ENCODE data around the gene LDLRAP1.

LDLRAP1 gene

DNA sequence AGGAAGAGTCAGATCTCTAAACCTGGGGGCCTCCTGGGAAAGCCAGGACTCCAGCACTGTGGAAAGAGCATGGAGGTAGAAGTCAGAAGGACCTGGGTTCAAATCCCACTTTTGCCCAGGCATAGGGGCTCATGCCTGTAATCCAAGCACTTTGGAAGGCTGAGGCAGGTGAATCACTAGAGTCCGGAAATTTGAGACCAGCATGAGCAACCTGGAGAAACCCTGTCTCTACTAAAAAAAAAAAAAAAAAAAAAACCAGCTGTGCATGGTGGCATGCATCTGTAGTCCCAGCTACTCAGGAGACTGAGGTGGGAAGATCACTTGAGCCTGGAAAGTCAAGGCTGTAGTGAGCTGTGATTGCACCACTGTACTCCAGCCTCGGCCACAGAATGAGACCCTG lies 31.8 kb downstream of the LDLRAP1 start:
- CTCF ChIA-PET: interaction anchor here (1.3 kb wide), 1 partner anchor 25 kb away, joined by 3 read pairs; no protein-coding TSS in a partner anchor
- H3K4me3 ChIP-seq (ENCODE audit: control insufficient read depth in 1 of 7, extremely low read depth in 1 of 7, insufficient read depth in 4 of 7, low read depth in 2 of 7, low read length in 6 of 7): no peak overlapping the region
- no peak for DNase-seq
- 100% methylated on average over 1 of the region's 2 CpGs for WGBS (ENCODE audit: insufficient coverage)
- no peaks in the 10 kb centered on the region for H3K36me3 ChIP-seq (ENCODE audit: control insufficient read depth in 4 of 4, insufficient read depth in 4 of 4, low read length in 3 of 4)
- H3K4me1 ChIP-seq (ENCODE audit: control extremely low read depth in 1 of 4, control insufficient read depth in 4 of 4, insufficient read depth in 4 of 4, low read length in 3 of 4): peaks cover 0 to 2% (median 0%) of the 10 kb centered on the region in 4 experiments
- no peaks in the 10 kb centered on the region for H3K9me3 ChIP-seq (ENCODE audit: control extremely low read depth in 1 of 5, control insufficient read depth in 4 of 5, insufficient read depth in 2 of 5, low read depth in 1 of 5, low read length in 4 of 5)
- H3K27me3 ChIP-seq (replicated peaks in 2 of 5; ENCODE audit: control insufficient read depth in 4 of 5, insufficient read depth in 5 of 5, low read length in 4 of 5): peaks cover 0 to 1% (median 0%) of the 10 kb centered on the region in 5 experiments
- no peak overlapping the region for H3K27ac ChIP-seq (ENCODE audit: insufficient read depth in 1 of 2, low read depth in 1 of 2, low read length in 2 of 2, poor library complexity in 1 of 2, severe bottlenecking in 2 of 2)
- POLR2A ChIA-PET: no interaction called here

DNA sequence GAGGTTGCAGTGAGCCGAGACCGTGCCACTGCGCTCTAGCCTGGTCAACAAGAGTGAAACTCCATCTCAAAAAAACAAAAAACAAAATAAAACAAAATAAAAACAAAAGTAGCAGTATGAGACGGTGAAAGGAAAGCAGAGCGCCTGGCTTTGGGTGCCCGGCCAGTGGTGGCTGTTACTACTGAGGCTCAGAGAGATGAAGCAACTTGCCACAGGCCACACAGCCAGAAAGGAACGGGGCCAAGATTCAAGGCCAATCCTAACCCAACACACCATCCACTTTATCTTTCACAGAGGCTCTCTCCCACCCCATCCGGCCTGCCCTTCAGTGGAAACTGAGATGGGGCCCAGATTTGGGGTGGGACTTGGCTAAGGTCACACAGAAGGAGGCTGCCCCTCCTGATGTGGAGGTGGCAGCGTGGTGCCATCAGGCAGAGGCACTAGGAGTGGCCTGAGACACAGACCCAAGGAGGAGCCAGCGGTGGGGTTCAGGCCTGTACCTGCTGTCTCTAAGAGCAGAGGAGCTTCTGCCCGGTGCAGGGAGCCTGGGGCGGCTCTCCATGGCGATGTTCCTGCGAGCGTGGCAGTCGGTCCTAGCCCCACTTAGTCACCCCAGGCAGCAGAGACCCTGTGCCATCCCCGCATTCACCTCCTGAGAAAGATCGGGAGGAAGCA lies 33.2 kb downstream of the LDLRAP1 start:
- H3K9me3 ChIP-seq (ENCODE audit: control extremely low read depth in 1 of 5, control insufficient read depth in 4 of 5, insufficient read depth in 2 of 5, low read depth in 1 of 5, low read length in 4 of 5): no peaks in the 10 kb centered on the region
- H3K27me3 ChIP-seq (replicated peaks in 2 of 5; ENCODE audit: control insufficient read depth in 4 of 5, insufficient read depth in 5 of 5, low read length in 4 of 5): peaks cover 0 to 1% (median 0%) of the 10 kb centered on the region in 5 experiments
- no peaks in the 10 kb centered on the region for H3K36me3 ChIP-seq (ENCODE audit: control insufficient read depth in 4 of 4, insufficient read depth in 4 of 4, low read length in 3 of 4)
- H3K27ac ChIP-seq (ENCODE audit: insufficient read depth in 1 of 2, low read depth in 1 of 2, low read length in 2 of 2, poor library complexity in 1 of 2, severe bottlenecking in 2 of 2): no peak overlapping the region
- peaks cover 0 to 6% (median 3%) of the 10 kb centered on the region in 4 experiments for H3K4me1 ChIP-seq (ENCODE audit: control extremely low read depth in 1 of 4, control insufficient read depth in 4 of 4, insufficient read depth in 4 of 4, low read length in 3 of 4)
- 95% methylated on average over 13 of the region's 18 CpGs for WGBS (ENCODE audit: insufficient coverage)
- no peak overlapping the region for H3K4me3 ChIP-seq (ENCODE audit: control insufficient read depth in 1 of 7, extremely low read depth in 1 of 7, insufficient read depth in 4 of 7, low read depth in 2 of 7, low read length in 6 of 7)
- POLR2A ChIA-PET: no interaction called here
- no peak for DNase-seq
- CTCF ChIA-PET: interaction anchor here (0.6 to 3.8 kb wide), 4 partner anchors 9 to 21 kb away, joined by 3 to 11 read pairs (median 4); no protein-coding TSS in a partner anchor

DNA sequence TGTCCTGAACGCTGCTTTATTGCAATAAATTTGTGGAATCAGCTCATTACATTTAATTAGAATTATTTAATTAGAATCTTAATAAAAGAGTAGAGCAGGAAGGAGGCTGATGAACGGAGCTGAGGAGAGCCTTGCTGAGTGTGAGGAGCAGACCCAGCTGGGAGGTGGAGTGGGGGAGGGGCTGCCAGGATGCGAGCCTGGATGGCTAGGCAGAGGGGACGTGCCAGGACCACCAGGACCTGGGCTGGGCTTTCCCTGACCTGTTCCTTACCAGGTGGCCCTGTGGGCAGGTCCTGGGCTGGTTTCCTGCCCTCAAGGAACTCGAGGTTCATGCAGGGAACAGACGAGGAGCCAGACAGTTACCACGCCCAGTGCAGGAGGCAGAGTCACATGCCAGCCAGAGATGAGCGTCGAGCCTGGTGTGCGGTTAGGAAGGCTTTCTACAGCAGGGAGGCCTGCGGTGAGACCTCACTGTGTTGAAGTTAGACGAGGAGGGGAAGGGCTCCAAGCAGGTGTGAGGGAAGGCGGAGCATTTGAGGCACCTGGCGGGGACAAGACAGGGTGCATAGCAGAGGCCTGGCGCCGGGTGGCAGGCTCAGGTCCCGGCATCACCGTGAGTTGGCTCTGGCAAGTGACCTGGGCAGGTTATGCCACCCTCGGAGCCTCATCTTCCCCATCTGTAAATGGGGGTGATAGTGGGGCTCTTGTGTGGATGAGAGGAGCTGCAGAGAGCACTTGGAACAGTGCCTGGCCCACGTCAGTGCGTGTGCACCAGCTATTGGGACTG lies 33.9 kb downstream of the LDLRAP1 start:
- Histone ChIP-seq H3K4me1 (ENCODE audit: control extremely low read depth in 1 of 4, control insufficient read depth in 4 of 4, insufficient read depth in 4 of 4, low read length in 3 of 4) (peaks cover 0 to 6% (median 3%) of the 10 kb centered on the region in 4 experiments), H3K9me3 (ENCODE audit: control extremely low read depth in 1 of 5, control insufficient read depth in 4 of 5, insufficient read depth in 2 of 5, low read depth in 1 of 5, low read length in 4 of 5) (no peaks in the 10 kb centered on the region), H3K36me3 (ENCODE audit: control insufficient read depth in 4 of 4, insufficient read depth in 4 of 4, low read length in 3 of 4) (no peaks in the 10 kb centered on the region), H3K27ac (ENCODE audit: insufficient read depth in 1 of 2, low read depth in 1 of 2, low read length in 2 of 2, poor library complexity in 1 of 2, severe bottlenecking in 2 of 2) (no peak overlapping the region), H3K27me3 (replicated peaks in 2 of 5; ENCODE audit: control insufficient read depth in 4 of 5, insufficient read depth in 5 of 5, low read length in 4 of 5) (peaks cover 0 to 1% (median 0%) of the 10 kb centered on the region in 5 experiments), H3K4me3 (ENCODE audit: control insufficient read depth in 1 of 7, extremely low read depth in 1 of 7, insufficient read depth in 4 of 7, low read depth in 2 of 7, low read length in 6 of 7) (no peak overlapping the region)
- 90% methylated on average over 13 of the region's 21 CpGs for WGBS (ENCODE audit: insufficient coverage)
- ChIA-PET POLR2A (no interaction called here), CTCF (interaction anchor here (0.6 to 3.8 kb wide), 6 partner anchors 10 to 41 kb away, joined by 3 to 11 read pairs (median 4); no protein-coding TSS in a partner anchor)
- DNase-seq: no peak

DNA sequence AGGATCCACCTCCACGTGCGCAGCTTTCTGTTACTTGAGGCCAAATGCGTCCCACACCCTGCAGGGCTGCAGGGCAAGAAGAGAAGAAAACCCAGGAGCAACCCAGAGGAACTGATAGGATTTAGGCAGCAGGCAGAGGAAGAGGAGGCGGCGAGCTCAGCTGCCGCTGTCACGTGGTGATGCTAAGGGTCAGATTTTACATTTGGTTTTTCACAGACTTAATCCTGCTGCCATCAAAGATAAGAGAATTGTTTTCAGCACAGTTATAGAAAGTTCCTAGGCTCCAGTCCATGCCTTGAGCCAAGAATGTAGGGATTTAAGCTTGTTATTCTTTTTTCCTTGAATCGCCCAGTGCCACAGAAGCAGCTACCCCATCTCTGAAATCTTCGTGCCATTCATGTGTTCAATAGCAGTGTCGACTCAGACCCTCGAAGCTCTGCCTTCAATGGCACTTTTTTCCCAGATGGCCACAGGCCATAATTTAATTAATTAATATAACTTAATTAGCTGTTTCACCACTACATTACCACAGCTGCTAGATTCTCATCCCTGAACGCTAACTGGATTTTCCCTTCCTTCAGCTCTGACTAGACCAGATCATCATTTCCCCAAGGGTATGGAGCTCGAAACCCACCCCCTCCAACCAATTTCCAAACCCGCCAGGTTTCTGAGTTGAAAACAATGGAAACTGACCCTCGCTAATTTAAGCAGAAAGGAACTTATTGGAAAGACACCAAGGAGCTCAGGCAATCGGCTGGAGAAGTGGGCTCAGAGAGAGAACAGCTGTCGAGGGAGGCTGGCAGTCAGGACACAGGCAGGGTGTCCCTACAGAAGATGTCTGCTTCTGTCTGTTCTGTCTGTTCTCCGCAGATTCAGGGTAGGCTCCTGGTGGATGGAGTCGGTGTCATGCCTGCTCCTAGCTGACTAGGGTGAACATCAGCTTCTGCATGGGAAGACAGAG lies 36.2 kb downstream of the LDLRAP1 start:
- no peak for DNase-seq
- Histone ChIP-seq H3K9me3 (ENCODE audit: control extremely low read depth in 1 of 5, control insufficient read depth in 4 of 5, insufficient read depth in 2 of 5, low read depth in 1 of 5, low read length in 4 of 5) (no peaks in the 10 kb centered on the region), H3K4me1 (ENCODE audit: control extremely low read depth in 1 of 4, control insufficient read depth in 4 of 4, insufficient read depth in 4 of 4, low read length in 3 of 4) (peaks cover 0 to 9% (median 2%) of the 10 kb centered on the region in 4 experiments), H3K36me3 (ENCODE audit: control insufficient read depth in 4 of 4, insufficient read depth in 4 of 4, low read length in 3 of 4) (no peaks in the 10 kb centered on the region), H3K4me3 (ENCODE audit: control insufficient read depth in 1 of 7, extremely low read depth in 1 of 7, insufficient read depth in 4 of 7, low read depth in 2 of 7, low read length in 6 of 7) (no peak overlapping the region), H3K27ac (ENCODE audit: insufficient read depth in 1 of 2, low read depth in 1 of 2, low read length in 2 of 2, poor library complexity in 1 of 2, severe bottlenecking in 2 of 2) (no peak overlapping the region), H3K27me3 (replicated peaks in 2 of 5; ENCODE audit: control insufficient read depth in 4 of 5, insufficient read depth in 5 of 5, low read length in 4 of 5) (peaks cover 0 to 1% (median 0%) of the 10 kb centered on the region in 5 experiments)
- ChIA-PET CTCF (interaction anchor here (0.7 to 3.8 kb wide), 5 partner anchors 14 to 114 kb away, joined by 3 to 11 read pairs (median 4); no protein-coding TSS in a partner anchor), POLR2A (no interaction called here)
- WGBS (ENCODE audit: insufficient coverage): 97% methylated on average over 14 of the region's 19 CpGs

DNA sequence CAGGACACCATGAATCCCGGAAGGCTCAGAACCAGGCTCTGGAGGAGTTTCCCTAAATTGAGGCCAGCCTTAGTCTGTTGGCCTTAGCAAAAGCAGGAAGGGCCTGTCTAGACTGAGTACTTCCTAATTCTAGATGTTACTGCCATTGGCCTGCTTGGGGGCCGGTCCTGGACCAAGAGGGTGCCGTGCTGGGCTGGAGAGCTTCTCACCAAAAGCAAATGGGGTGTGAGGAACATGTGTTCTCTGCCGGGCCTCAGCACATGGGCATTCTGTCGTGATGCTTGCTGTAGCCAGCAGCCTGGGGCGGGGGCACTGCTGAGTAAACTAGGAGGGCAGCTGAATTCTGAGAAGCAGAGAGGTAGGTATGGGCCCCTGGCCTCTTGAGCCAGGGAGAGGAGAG lies 37.5 kb downstream of the LDLRAP1 start:
- 48% methylated on average over 6 of the region's 6 CpGs for WGBS (ENCODE audit: insufficient coverage)

DNA sequence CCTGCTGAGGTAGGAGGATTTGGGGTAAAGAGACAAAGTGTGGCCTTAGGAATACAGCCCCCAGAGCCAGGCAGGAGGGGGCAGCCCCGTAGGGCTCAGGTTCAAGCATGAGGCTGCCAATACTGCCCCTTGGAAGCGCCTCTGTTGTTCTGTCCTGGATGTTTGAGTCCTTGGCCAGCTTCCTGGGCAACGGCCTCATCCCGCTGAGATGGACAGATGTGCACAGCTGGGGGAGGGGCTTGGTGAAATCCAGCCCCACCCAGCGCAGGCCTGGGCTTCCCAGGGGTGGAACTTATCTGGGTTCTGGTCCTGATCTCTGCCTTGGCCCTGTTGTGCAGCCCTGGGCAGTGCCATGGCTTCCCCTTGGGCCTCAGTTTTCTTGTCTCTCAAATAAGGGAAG lies 38.4 kb downstream of the LDLRAP1 start:
- 98% methylated on average over 5 of the region's 5 CpGs for WGBS (ENCODE audit: insufficient coverage)
- no peaks in the 10 kb centered on the region for H3K36me3 ChIP-seq (ENCODE audit: control insufficient read depth in 4 of 4, insufficient read depth in 4 of 4, low read length in 3 of 4)
- H3K4me3 ChIP-seq (ENCODE audit: control insufficient read depth in 1 of 7, extremely low read depth in 1 of 7, insufficient read depth in 4 of 7, low read depth in 2 of 7, low read length in 6 of 7): no peak overlapping the region
- H3K4me1 ChIP-seq (ENCODE audit: control extremely low read depth in 1 of 4, control insufficient read depth in 4 of 4, insufficient read depth in 4 of 4, low read length in 3 of 4): peaks cover 0 to 9% (median 2%) of the 10 kb centered on the region in 4 experiments
- H3K27me3 ChIP-seq (replicated peaks in 2 of 5; ENCODE audit: control insufficient read depth in 4 of 5, insufficient read depth in 5 of 5, low read length in 4 of 5): peaks cover 0 to 1% (median 0%) of the 10 kb centered on the region in 5 experiments
- ChIA-PET POLR2A (no interaction called here), CTCF (interaction anchor here (1.0 to 1.5 kb wide), 3 partner anchors 8 to 41 kb away, joined by 4 read pairs; no protein-coding TSS in a partner anchor)
- no peak for DNase-seq
- H3K9me3 ChIP-seq (ENCODE audit: control extremely low read depth in 1 of 5, control insufficient read depth in 4 of 5, insufficient read depth in 2 of 5, low read depth in 1 of 5, low read length in 4 of 5): no peaks in the 10 kb centered on the region
- no peak overlapping the region for H3K27ac ChIP-seq (ENCODE audit: insufficient read depth in 1 of 2, low read depth in 1 of 2, low read length in 2 of 2, poor library complexity in 1 of 2, severe bottlenecking in 2 of 2)

More for the DNA sequence above, 37.5 kb downstream of the LDLRAP1 start:
- CTCF ChIA-PET: interaction anchor here (1.0 to 1.4 kb wide), 4 partner anchors 9 to 40 kb away, joined by 4 to 5 read pairs (median 4); no protein-coding TSS in a partner anchor
- H3K4me3 ChIP-seq (ENCODE audit: control insufficient read depth in 1 of 7, extremely low read depth in 1 of 7, insufficient read depth in 4 of 7, low read depth in 2 of 7, low read length in 6 of 7): no peak overlapping the region
- no peaks in the 10 kb centered on the region for H3K36me3 ChIP-seq (ENCODE audit: control insufficient read depth in 4 of 4, insufficient read depth in 4 of 4, low read length in 3 of 4)
- no peak overlapping the region for H3K27ac ChIP-seq (ENCODE audit: insufficient read depth in 1 of 2, low read depth in 1 of 2, low read length in 2 of 2, poor library complexity in 1 of 2, severe bottlenecking in 2 of 2)
- H3K27me3 ChIP-seq (replicated peaks in 2 of 5; ENCODE audit: control insufficient read depth in 4 of 5, insufficient read depth in 5 of 5, low read length in 4 of 5): peaks cover 0 to 1% (median 0%) of the 10 kb centered on the region in 5 experiments
- no peaks in the 10 kb centered on the region for H3K9me3 ChIP-seq (ENCODE audit: control extremely low read depth in 1 of 5, control insufficient read depth in 4 of 5, insufficient read depth in 2 of 5, low read depth in 1 of 5, low read length in 4 of 5)
- peaks cover 0 to 9% (median 2%) of the 10 kb centered on the region in 4 experiments for H3K4me1 ChIP-seq (ENCODE audit: control extremely low read depth in 1 of 4, control insufficient read depth in 4 of 4, insufficient read depth in 4 of 4, low read length in 3 of 4)
- DNase-seq: peak in 1 of 3 donors; percentile 31
- POLR2A ChIA-PET: interaction anchor here (0.7 kb wide), 1 partner anchor 17 kb away, joined by 3 read pairs; no protein-coding TSS in a partner anchor
